T follicular helper cell (primary cell): ENCODE measurements around the gene PIK3AP1.

ENCODE experiments used
- DNase-seq: peaks from one replicate; pipeline ENCODE4 v3.0.0-alpha.2; 2020; ENCODE audit warnings: low read depth

PIK3AP1 gene

GRCh38 chr10:96672481-96673175 is 47.7 kb downstream of the PIK3AP1 start:
- DNase-seq: no peak

DNA sequence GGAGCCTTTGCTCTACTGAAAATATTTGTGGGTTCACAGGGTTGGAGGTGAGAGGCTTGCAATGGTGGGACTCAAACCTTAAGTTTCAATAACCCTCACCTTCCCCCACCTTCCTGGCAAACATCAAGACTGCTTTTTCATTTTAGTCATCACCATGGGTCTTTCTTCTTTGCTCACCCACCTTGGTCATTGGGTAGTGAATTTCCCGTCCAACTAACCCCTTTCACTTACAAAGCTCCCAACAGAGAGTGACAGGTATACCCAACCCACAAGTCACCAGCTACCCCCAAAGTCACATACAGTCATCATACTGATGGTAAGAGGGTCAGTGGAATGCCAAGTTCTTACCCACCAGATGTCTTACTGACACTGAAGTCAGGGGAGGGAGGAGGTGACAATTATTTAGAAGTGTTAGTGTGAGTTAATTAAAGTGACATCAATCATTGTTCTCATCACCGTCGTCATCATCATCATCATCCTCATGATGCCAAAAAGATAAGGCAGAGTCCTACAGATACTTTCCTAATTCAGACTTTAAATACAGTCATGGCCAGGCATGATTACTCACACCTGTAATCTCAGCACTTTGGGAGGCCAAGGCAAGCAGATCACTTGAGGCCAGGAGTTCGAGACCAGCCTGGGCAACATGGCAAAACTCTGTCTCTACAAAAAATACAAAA is 49.0 kb downstream of the PIK3AP1 start:
- no peak for DNase-seq

DNA sequence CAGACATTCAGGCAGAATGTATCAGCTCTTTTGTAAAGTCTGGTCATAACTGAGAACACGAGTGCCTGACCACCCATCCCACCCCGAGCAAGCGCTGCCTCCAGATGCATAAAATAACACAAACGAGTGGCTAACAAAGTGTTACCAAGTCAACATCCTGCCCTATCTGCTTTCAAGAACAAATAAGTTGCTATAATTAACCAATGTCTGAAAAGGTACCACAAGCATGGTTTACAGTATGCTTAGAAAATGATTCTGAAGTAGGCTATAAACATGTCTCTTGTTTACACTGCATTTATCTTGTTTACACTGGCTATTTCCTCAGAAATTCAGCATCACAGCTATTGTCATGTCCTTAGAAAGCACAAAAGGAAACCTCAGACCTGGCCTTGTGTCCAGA is 49.5 kb downstream of the PIK3AP1 start:
- DNase-seq: no peak

GRCh38 chr10:96667401-96667800 is 52.9 kb downstream of the PIK3AP1 start:
- DNase-seq: no peak

DNA sequence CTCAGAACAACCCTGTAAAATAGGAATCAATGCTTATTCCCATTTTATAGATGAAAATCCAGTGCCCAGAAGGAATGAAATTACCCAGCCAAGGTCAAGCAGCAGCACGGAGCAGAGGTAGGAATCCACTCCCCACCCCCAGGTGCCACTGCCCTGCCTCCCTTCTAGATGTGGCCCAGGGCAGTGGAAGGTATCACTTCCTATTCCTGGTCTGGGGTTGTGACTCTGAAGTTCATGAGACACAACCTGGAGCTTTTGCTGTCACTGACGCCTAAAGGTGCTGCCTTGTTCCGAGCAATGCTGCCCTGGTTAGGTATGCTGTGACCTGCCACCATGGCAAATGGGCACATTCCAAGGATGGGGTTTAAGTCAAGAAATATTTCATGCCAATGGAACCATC is 53.6 kb downstream of the PIK3AP1 start:
- DNase-seq: no peak

- DNase-seq: no peak
These were observed 55.0 kb downstream of the PIK3AP1 start for GRCh38 chr10:96665306-96665705.

DNA sequence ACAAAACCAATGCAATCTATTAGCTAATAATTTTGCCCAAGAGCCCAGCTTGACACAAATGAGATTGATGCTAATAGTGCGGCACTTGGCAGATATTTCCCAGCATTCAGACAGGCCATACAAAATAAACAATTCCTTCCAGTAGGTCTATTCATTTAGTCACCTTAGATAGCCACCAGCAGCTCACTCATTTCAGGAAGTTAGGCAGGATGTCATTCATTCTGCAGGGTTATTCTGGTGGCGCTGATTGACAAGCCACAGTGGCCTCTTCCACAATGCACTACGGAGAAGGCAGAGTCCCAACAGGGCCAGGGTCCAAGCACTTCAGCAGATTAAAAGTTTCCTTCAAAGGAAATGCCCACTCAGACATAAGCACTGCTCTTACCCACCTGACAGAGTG is 55.8 kb downstream of the PIK3AP1 start:
- DNase-seq: no peak

GRCh38 chr10:96663797-96664196 is 56.5 kb downstream of the PIK3AP1 start:
- no peak for DNase-seq

- DNase-seq: no peak
These were observed 58.7 kb downstream of the PIK3AP1 start for GRCh38 chr10:96661632-96662031.

DNA sequence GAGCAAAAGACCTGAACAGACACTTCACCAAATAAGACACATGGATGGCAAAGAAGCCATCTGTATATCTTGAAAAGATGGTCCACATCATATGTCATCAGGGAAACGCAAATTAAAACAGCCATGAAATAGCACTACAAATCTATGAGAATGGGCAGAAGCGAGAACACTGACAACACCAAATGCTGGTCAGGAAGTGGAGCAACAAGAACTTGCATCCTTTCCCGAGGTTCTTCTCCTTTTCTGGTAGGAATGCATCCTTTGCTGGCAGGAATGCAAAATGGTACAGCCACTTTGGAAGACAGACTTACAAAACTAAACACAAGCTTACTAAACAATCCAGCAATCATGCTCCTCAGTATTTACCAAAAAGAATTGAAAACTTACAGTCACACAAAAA is 60.0 kb downstream of the PIK3AP1 start:
- DNase-seq: no peak

- DNase-seq: no peak
These were observed 61.5 kb downstream of the PIK3AP1 start for GRCh38 chr10:96658844-96659243.

DNA sequence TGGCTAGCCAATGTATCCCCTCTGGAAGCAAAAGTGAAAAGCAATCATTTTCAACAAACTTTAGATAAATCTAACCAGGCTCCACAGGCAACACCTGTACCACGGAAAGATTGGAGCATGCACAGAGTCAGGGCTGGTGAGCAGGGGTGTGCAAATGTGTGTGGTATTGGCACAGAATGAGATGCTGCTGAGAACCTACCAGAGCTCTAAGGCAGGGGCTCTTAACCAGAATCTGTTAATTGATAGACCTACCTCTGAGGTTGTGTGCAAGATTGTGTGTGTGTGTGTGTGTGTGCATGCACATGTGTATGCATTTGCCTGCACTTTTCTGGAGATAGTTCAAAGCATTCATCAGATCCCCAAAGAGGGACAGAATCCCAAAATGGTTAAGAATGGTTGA is 62.9 kb downstream of the PIK3AP1 start:
- no peak for DNase-seq

DNA sequence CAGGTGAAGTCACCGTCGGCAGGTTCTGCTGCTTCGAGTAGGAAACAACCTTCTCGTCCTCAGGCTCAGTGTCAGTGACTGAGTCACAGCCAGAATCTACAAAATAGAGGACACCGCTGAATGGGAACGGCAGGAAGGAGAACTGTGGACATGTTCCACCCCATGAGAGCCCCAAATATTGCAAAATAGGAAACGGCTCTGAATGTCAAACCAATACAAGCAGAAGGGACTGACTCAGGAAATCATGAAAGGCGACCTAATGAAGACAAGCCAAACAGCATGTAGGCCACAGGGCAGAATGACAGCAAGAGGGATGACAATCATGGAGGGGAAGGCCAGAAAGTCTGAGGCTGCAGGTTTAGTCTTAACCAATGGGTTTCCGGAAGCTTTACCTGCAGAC is 63.5 kb downstream of the PIK3AP1 start:
- DNase-seq: no peak

DNA sequence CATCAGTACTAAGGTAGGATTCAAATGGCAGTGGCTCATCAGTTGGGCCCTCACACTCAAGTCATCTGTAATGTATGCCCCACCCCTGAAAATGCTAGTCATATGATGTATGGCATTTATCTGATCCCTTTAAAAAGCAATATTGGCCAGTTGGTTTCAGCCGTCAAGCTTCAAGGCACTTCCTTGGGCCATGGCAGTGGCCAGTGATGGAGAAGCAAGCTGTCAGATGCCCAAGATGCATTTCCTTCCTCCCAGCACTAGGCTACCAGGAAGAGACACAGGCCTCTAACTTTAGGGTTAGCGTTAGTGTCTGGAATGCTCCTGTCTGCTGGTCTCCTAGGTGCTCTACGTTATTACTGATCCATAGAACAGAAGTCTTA is 64.1 kb downstream of the PIK3AP1 start:
- DNase-seq: no peak

DNA sequence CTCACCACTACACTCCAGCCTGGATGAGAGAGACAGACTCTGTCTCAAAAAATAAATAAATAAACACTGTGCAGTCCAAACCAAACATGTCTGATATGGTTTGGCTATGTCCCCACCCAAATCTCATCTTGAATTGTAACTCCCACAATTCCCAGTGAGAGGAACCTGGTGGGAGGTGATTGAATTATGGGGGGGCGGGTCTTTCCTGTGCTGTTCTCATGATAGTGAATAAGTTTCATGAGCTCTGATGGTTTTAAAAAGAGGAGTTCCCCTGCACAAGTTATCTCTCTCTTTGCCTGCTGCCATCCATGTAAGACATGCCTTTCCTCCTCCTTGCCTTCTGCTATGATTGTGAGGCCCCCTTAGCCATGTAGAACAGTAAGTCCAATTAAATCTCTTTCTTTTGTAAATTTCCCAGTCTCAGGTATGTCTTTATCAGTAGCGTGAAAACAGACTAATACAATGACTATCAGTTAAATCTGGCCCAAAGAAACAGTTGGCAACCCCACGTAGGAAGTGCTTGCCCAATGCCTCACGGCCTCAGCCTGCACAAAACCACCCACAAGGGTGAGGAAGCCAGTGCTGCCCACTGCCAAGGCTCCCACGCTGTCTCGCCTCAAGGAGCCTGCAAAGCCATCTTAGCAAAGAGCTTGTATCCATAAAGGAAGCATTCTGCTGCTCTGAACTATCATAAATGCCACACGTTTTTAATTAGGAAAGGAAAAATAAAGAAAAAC is 64.7 kb downstream of the PIK3AP1 start:
- DNase-seq: no peak

- no peak for DNase-seq
These were observed 68.3 kb downstream of the PIK3AP1 start for GRCh38 chr10:96651998-96652431.

DNA sequence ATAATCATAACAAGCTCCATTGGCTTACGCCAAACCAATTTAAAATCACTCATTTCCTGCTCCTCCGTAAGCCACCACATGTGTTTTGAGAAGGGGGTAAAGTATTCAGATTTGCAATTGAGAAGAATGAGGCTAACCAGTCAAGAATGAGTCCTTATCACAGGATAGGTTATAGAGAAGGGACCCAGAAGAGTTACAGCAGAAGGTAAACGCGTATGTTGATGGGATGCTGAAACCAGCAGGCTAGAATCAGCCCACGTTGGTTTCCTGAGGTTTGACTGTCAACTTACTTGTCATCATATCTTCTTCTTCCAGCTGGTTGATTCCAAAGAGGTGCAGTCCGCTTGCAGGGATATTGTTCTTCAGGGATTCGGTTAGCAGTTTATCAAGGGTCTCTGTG is 69.4 kb downstream of the PIK3AP1 start:
- DNase-seq: no peak

GRCh38 chr10:96648297-96648696 is 72.0 kb downstream of the PIK3AP1 start:
- no peak for DNase-seq

- no peak for DNase-seq
These were observed 72.8 kb downstream of the PIK3AP1 start for GRCh38 chr10:96647466-96647865.

DNA sequence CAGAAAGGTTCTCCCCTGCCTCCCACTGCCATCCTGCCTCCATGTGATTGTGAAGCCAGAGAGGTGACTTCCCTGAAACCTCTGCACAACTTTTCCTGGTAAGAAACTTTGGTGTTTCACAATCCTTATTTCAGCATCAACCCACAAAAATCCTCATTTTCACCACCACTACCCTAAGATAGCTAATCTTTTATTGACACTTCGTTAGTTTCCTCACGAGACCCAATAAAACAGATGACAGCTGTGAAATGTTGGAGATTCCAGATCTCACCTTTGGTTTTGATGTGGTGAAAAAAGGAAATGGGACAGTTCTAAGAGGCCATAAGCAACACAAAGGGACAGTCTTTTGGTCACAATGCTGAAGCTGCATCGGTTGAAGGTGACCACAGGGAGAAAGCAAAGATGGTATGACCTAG is 73.6 kb downstream of the PIK3AP1 start:
- DNase-seq: no peak

DNA sequence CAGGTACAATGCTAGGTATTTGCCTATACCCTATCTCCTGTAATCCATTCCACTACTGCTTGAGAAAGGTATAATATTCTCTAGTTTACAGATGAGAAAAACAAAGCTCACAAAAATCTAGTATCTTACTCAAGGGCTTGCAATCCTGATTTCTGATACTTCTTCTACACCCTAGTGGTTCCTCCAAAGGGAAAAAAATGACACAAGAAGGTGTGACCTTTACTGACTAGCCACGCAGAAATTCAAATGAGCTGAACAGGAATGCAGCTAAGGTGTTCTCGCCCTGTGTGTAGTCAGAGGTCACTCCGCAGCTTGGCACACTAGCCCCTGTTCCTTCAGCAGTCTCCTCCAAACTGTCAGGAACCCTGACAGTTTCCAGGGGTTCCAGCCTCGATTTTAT is 74.0 kb downstream of the PIK3AP1 start:
- no peak for DNase-seq

DNA sequence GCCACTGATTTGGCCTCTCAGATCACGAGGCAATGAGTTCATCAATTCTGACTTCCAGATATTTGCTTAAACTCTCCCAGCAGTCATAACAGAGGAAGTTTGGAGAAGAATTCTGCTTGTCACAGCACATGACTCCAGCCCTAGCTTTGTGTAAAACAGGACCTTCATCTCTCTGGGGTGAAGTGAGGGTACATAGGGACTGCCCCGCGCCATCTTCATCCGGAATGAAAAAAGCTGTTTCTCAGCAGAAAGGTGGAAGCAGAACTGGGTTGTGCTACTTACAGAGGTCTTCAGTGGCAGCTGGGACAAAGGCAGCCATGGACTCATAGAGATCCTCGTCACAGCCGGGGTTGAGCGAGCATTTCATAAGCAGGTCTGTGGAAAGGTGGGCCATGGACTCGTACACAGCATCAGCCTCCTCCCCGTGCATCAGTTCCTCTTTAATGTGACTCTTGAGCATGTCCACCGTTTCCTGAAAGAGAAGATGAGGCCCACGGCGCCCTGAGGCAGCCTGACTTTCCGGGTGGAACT is 75.1 kb downstream of the PIK3AP1 start:
- no peak for DNase-seq

GRCh38 chr10:96643920-96644319 is 76.4 kb downstream of the PIK3AP1 start:
- no peak for DNase-seq
